Mesothelial cell of epicardium (in vitro differentiated cells): ENCODE results near the gene THUMPD2. TPM values are rescaled to one million over a fixed set of nuclear protein-coding genes. Genes with fewer than 3 reads are reported as not detected.

Source experiments
- DNase-seq, 2 experiments: peaks; one replicate each; pipeline ENCODE4 v3.0.0; 2021; ENCODE audit warnings: low spot score in 2 of 2; ENCODE audit not compliant: unreplicated experiment in 2 of 2
- H3K27ac Mint-ChIP-seq: 2 replicates; pipeline ENCODE4 v1.8.0; 2021; ENCODE audit warnings: mixed read lengths
- H3K27me3 Mint-ChIP-seq: 2 replicates; pipeline ENCODE4 v1.8.0; 2021; ENCODE audit warnings: low read depth, mixed read lengths
- H3K36me3 Mint-ChIP-seq: 2 replicates; pipeline ENCODE4 v1.8.0; 2021; ENCODE audit warnings: mixed read lengths
- H3K4me1 Mint-ChIP-seq: 2 replicates; pipeline ENCODE4 v1.8.0; 2021; ENCODE audit warnings: mixed read lengths
- H3K4me3 Mint-ChIP-seq: 2 replicates; pipeline ENCODE4 v1.8.0; 2021; ENCODE audit warnings: mild to moderate bottlenecking, moderate library complexity, mixed read lengths
- H3K9me3 Mint-ChIP-seq: 2 replicates; pipeline ENCODE4 v1.8.0; 2021; ENCODE audit warnings: mixed read lengths
- CTCF ChIP-seq: fragments of 200-600 bp; sonication (generic); IDR thresholded peaks from one replicate; pipeline ENCODE4 v1.5.0; 2021; ENCODE audit warnings: antibody characterized with exemption; ENCODE audit not compliant: unreplicated experiment
- total RNA-seq: library from RNA; stranded (reverse); gene quantifications from 3 replicates; pipeline ENCODE4 v1.2.1, GENCODE V29; 2021

Gene THUMPD2
- total RNA-seq, 1 donor from 2014 or later, result 17.3 TPM

- Mint-ChIP-seq H3K4me3 (peak overlapping the region; percentile 81), H3K27ac (peak overlapping the region; percentile 78), H3K36me3 (peaks cover 7% of the 10 kb centered on the region), H3K9me3 (peaks cover 3% of the 10 kb centered on the region), H3K4me1 (peaks cover 29% of the 10 kb centered on the region), H3K27me3 (no peaks in the 10 kb centered on the region)
- no peak for TF ChIP-seq CTCF
- no peak for DNase-seq
Measured at GRCh38 chr2:39778233-39778632, 825 bp downstream of the THUMPD2 start.

- Mint-ChIP-seq H3K4me1 (peaks cover 18% of the 10 kb centered on the region), H3K27me3 (no peaks in the 10 kb centered on the region), H3K36me3 (peaks cover 20% of the 10 kb centered on the region), H3K9me3 (peaks cover 3% of the 10 kb centered on the region), H3K4me3 (no peak overlapping the region), H3K27ac (no peak overlapping the region)
- no peak for DNase-seq
- TF ChIP-seq CTCF, result no peak
Measured at GRCh38 chr2:39772812-39773152, 6.3 kb downstream of the THUMPD2 start.

GRCh38 chr2:39772086-39772811 is 6.8 kb downstream of the THUMPD2 start:
- Mint-ChIP-seq H3K27ac (no peak overlapping the region), H3K27me3 (no peaks in the 10 kb centered on the region), H3K4me1 (peaks cover 13% of the 10 kb centered on the region), H3K36me3 (peaks cover 20% of the 10 kb centered on the region), H3K9me3 (peaks cover 3% of the 10 kb centered on the region), H3K4me3 (no peak overlapping the region)
- no peak for TF ChIP-seq CTCF
- DNase-seq, result no peak

GRCh38 chr2:39762448-39762847 is 16.6 kb downstream of the THUMPD2 start:
- H3K27me3 Mint-ChIP-seq, result no peaks in the 10 kb centered on the region
- no peak overlapping the region for H3K4me3 Mint-ChIP-seq
- peaks cover 35% of the 10 kb centered on the region for H3K36me3 Mint-ChIP-seq
- H3K27ac Mint-ChIP-seq, result no peak overlapping the region
- no peak for DNase-seq
- TF ChIP-seq CTCF, result no peak
- no peaks in the 10 kb centered on the region for H3K4me1 Mint-ChIP-seq
- no peaks in the 10 kb centered on the region for H3K9me3 Mint-ChIP-seq

- H3K9me3 Mint-ChIP-seq, result no peaks in the 10 kb centered on the region
- TF ChIP-seq CTCF, result no peak
- no peaks in the 10 kb centered on the region for H3K27me3 Mint-ChIP-seq
- no peak overlapping the region for H3K27ac Mint-ChIP-seq
- no peak for DNase-seq
- H3K4me3 Mint-ChIP-seq, result no peak overlapping the region
- peaks cover 48% of the 10 kb centered on the region for H3K36me3 Mint-ChIP-seq
- no peaks in the 10 kb centered on the region for H3K4me1 Mint-ChIP-seq
Measured at GRCh38 chr2:39757156-39757555, 21.9 kb downstream of the THUMPD2 start.

- Mint-ChIP-seq H3K36me3 (peaks cover 50% of the 10 kb centered on the region), H3K9me3 (no peaks in the 10 kb centered on the region), H3K27ac (no peak overlapping the region), H3K4me3 (no peak overlapping the region), H3K4me1 (no peaks in the 10 kb centered on the region), H3K27me3 (no peaks in the 10 kb centered on the region)
- DNase-seq, result no peak
- no peak for TF ChIP-seq CTCF
Measured at GRCh38 chr2:39755466-39755865, 23.6 kb downstream of the THUMPD2 start.
